HepG2 (cell line): ENCODE data around the gene ZNF524. TPM values are rescaled to one million over a fixed set of nuclear protein-coding genes. Genes with fewer than 3 reads are reported as not detected.

Experiments
- BCL3 ChIP-seq: sonication (generic); formaldehyde crosslinking; IDR thresholded peaks from 2 replicates; pipeline ENCODE4 v1.5.1; 2020; ENCODE audit warnings: mild to moderate bottlenecking, missing genetic modification reagents, moderate library complexity
- E2F5 ChIP-seq: sonication (generic); formaldehyde crosslinking; conservative IDR thresholded peaks from 2 replicates; pipeline ENCODE4 v1.4.0; 2020; ENCODE audit warnings: missing genetic modification reagents
- FLYWCH1 ChIP-seq: sonication (generic); formaldehyde crosslinking; IDR thresholded peaks from 2 replicates; pipeline ENCODE4 v1.8.1; 2023; ENCODE audit warnings: mild to moderate bottlenecking, missing genetic modification reagents
- GZF1 ChIP-seq: sonication (generic); formaldehyde crosslinking; IDR thresholded peaks from 2 replicates; pipeline ENCODE4 v1.5.1; 2020; ENCODE audit warnings: mild to moderate bottlenecking, missing genetic modification reagents
- HNRNPLL ChIP-seq: fragments of 200-400 bp; formaldehyde crosslinking; IDR thresholded peaks from 2 replicates; pipeline ENCODE4 v1.6.1; 2017; ENCODE audit warnings: mild to moderate bottlenecking, low read depth, low read length; ENCODE audit not compliant: poor library complexity, severe bottlenecking
- KDM2A ChIP-seq: sonication (generic); formaldehyde crosslinking; IDR thresholded peaks from 2 replicates; pipeline ENCODE4 v1.4.0; 2020; ENCODE audit warnings: low read depth, missing genetic modification reagents, borderline replicate concordance
- KDM5B ChIP-seq: sonication (generic); formaldehyde crosslinking; IDR thresholded peaks from 2 replicates; pipeline ENCODE4 v1.4.0; 2020; ENCODE audit warnings: missing genetic modification reagents, mild to moderate bottlenecking, borderline replicate concordance
- MAF1 ChIP-seq: sonication (generic); formaldehyde crosslinking; IDR thresholded peaks from 2 replicates; pipeline ENCODE4 v1.5.0; 2020; ENCODE audit warnings: missing genetic modification reagents, borderline replicate concordance
- MLX ChIP-seq: IDR thresholded peaks from 2 replicates; pipeline ENCODE4 v1.6.1; 2016
- NFYC ChIP-seq: IDR thresholded peaks from 2 replicates; pipeline ENCODE4 v1.6.1; 2016; ENCODE audit warnings: missing genetic modification reagents, missing compliant biosample characterization
- RNF2 ChIP-seq: fragments of 450-650 bp; conservative IDR thresholded peaks from 2 replicates; pipeline ENCODE4 v1.6.1; 2016; ENCODE audit warnings: low read depth
- SAP130 ChIP-seq: IDR thresholded peaks from 2 replicates; pipeline ENCODE4 v1.6.1; 2016; ENCODE audit warnings: low read depth
- ZBTB7B ChIP-seq: sonication (generic); formaldehyde crosslinking; IDR thresholded peaks from 2 replicates; pipeline ENCODE4 v1.4.0; 2020; ENCODE audit warnings: missing genetic modification reagents
- ZNF547 ChIP-seq: sonication (generic); formaldehyde crosslinking; IDR thresholded peaks from 2 replicates; pipeline ENCODE4 v1.5.1; 2020; ENCODE audit warnings: mild to moderate bottlenecking, missing genetic modification reagents
- ZNF556 ChIP-seq: sonication (generic); formaldehyde crosslinking; IDR thresholded peaks from 2 replicates; pipeline ENCODE4 v1.4.0; 2020; ENCODE audit warnings: mild to moderate bottlenecking, missing genetic modification reagents, borderline replicate concordance
- polyA plus RNA-seq, 8 experiments: library from polyadenylated mRNA; depleted of rRNA in 3 of 8; stranded (reverse) in 7 of 8; unstranded in 1 of 8; fragments of >200 nt; fragmentation: Illumina TruSeq in 4 of 8; extraction: Trizol in 4 of 8; gene quantifications; 2 replicates each; pipeline versions ENCODE4 v1.2.1 to v1.2.3, GENCODE V29; 2011 to 2016; ENCODE audit warnings: low read depth in 4 of 8, missing spikeins in 1 of 8, mixed read lengths in 1 of 8; ENCODE audit not compliant: insufficient read depth in 1 of 8
- total RNA-seq, 5 experiments: library from RNA; depleted of rRNA; stranded (reverse); fragments of >200 nt; fragmentation: Illumina TruSeq; extraction: Trizol; gene quantifications; 2 replicates each; pipeline ENCODE4 v1.2.3, GENCODE V29; 2016; ENCODE audit warnings: low read depth in 1 of 5
- TF ChIP-seq, protein P1 (sequence below): sonication (generic); formaldehyde crosslinking; IDR thresholded peaks from 2 replicates; pipeline ENCODE4 v1.4.0; 2020; ENCODE audit warnings: missing genetic modification reagents
- TF ChIP-seq, protein P2 (sequence below): sonication (generic); formaldehyde crosslinking; IDR thresholded peaks from 2 replicates; pipeline ENCODE4 v1.4.0; 2020; ENCODE audit warnings: missing genetic modification reagents
- TF ChIP-seq, protein P3 (sequence below): sonication (generic); formaldehyde crosslinking; IDR thresholded peaks from 2 replicates; pipeline ENCODE4 v1.8.1; 2023; ENCODE audit warnings: mild to moderate bottlenecking, missing genetic modification reagents, borderline replicate concordance
- TF ChIP-seq, protein P4 (sequence below): sonication (generic); formaldehyde crosslinking; IDR thresholded peaks from 2 replicates; pipeline ENCODE4 v1.4.0; 2020; ENCODE audit warnings: mild to moderate bottlenecking, missing genetic modification reagents, borderline replicate concordance

ZNF524 gene
- total and polyA plus RNA-seq, 2 of the 13 experiments (the other 11 are each of a cell fraction or from before 2014, with no cell fraction given): 3.2 to 4.6 TPM

DNA sequence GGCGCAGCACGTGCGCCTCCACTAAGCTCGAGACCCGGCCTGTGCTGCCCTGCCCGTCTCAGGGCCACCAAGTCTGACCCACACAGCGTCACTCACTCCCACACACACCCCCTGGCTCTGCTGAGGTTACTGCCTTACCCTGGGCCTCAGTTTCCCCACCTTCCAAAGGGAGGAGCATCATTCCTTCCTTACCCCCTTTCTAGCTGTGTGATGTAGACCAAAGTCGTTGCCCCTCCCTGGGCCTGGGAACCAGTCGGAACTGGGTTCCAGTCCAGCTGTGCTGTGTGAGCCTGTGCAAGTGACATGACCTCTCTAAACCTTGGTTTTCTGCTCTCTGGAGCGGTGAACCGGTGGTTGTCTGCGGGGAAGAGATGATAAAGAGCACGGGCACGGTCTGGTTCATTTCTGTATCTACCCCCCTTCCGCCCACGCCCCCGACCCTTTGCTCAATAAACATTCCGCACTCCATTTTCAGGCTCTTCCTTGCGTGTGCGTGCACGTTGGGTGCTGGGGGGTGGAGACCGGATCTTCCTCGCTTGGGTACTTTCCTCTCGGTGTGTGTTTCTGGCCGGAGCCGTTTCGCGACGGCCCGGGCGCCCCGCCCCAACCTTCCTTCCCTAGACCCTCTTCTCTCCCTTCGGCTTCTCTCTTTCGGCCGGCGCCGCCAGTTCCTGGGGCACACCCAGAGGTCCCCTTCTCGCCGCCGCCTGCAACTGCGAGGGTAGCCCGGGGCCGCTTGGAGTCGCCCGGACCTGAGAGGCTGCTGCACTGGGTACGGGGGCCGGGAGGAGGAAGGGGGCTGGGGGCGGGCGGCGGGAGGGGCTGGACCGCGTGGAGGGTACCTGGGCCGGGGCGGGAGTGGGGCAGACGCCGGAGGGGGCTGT is 43.2 kb downstream of the ZNF524 start, which contains the start of gene ZNF581 (continued):
- peak; percentile 29 for TF ChIP-seq HNRNPLL
- peak; percentile 84 for TF ChIP-seq SAP130 (CRISPR knock-in tag)
- no peak for TF ChIP-seq ZNF556 (CRISPR knock-in tag)
- no peak for TF ChIP-seq MAF1 (CRISPR knock-in tag)
- TF ChIP-seq, protein P1, sequence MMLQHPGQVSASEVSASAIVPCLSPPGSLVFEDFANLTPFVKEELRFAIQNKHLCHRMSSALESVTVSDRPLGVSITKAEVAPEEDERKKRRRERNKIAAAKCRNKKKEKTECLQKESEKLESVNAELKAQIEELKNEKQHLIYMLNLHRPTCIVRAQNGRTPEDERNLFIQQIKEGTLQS (CRISPR knock-in tag): no peak
- TF ChIP-seq, protein P2, sequence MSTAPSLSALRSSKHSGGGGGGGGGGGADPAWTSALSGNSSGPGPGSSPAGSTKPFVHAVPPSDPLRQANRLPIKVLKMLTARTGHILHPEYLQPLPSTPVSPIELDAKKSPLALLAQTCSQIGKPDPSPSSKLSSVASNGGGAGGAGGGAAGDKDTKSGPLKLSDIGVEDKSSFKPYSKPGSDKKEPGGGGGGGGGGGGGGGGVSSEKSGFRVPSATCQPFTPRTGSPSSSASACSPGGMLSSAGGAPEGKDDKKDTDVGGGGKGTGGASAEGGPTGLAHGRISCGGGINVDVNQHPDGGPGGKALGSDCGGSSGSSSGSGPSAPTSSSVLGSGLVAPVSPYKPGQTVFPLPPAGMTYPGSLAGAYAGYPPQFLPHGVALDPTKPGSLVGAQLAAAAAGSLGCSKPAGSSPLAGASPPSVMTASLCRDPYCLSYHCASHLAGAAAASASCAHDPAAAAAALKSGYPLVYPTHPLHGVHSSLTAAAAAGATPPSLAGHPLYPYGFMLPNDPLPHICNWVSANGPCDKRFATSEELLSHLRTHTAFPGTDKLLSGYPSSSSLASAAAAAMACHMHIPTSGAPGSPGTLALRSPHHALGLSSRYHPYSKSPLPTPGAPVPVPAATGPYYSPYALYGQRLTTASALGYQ (CRISPR knock-in tag): no peak; the same call in 1 of the 2 replicates
- TF ChIP-seq, protein P3, sequence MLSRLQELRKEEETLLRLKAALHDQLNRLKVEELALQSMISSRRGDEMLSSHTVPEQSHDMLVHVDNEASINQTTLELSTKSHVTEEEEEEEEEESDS (CRISPR knock-in tag): no peak
- no peak; the same call in 1 of the 2 replicates for TF ChIP-seq KDM5B (CRISPR knock-in tag)
- no peak for TF ChIP-seq FLYWCH1 (CRISPR knock-in tag)
- TF ChIP-seq GZF1: no peak
- TF ChIP-seq RNF2: no peak
- TF ChIP-seq BCL3 (CRISPR knock-in tag): no peak
- peak; percentile 96 for TF ChIP-seq KDM2A (CRISPR knock-in tag)
- TF ChIP-seq ZBTB7B (CRISPR knock-in tag): peak; percentile 77
- no peak; the same call in 1 of the 2 replicates for TF ChIP-seq ZNF547 (CRISPR knock-in tag)
- no peak for TF ChIP-seq NFYC
- TF ChIP-seq MLX: no peak
- TF ChIP-seq, protein P4, sequence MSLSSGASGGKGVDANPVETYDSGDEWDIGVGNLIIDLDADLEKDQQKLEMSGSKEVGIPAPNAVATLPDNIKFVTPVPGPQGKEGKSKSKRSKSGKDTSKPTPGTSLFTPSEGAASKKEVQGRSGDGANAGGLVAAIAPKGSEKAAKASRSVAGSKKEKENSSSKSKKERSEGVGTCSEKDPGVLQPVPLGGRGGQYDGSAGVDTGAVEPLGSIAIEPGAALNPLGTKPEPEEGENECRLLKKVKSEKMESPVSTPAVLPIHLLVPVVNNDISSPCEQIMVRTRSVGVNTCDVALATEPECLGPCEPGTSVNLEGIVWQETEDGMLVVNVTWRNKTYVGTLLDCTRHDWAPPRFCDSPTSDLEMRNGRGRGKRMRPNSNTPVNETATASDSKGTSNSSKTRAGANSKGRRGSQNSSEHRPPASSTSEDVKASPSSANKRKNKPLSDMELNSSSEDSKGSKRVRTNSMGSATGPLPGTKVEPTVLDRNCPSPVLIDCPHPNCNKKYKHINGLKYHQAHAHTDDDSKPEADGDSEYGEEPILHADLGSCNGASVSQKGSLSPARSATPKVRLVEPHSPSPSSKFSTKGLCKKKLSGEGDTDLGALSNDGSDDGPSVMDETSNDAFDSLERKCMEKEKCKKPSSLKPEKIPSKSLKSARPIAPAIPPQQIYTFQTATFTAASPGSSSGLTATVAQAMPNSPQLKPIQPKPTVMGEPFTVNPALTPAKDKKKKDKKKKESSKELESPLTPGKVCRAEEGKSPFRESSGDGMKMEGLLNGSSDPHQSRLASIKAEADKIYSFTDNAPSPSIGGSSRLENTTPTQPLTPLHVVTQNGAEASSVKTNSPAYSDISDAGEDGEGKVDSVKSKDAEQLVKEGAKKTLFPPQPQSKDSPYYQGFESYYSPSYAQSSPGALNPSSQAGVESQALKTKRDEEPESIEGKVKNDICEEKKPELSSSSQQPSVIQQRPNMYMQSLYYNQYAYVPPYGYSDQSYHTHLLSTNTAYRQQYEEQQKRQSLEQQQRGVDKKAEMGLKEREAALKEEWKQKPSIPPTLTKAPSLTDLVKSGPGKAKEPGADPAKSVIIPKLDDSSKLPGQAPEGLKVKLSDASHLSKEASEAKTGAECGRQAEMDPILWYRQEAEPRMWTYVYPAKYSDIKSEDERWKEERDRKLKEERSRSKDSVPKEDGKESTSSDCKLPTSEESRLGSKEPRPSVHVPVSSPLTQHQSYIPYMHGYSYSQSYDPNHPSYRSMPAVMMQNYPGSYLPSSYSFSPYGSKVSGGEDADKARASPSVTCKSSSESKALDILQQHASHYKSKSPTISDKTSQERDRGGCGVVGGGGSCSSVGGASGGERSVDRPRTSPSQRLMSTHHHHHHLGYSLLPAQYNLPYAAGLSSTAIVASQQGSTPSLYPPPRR (CRISPR knock-in tag): no peak
- no peak for TF ChIP-seq E2F5 (CRISPR knock-in tag)
